Erythroblast (primary cell): ENCODE measurements around the gene MED27.

Experiments used
- GATA1 ChIP-seq: IDR thresholded peaks from 2 replicates; pipeline ENCODE4 v1.6.1; 2011; ENCODE audit warnings: low read depth, mild to moderate bottlenecking, control low read depth, low read length, moderate library complexity
- POLR2A ChIP-seq: IDR thresholded peaks from 2 replicates; pipeline ENCODE4 v1.6.1; 2011; ENCODE audit warnings: mild to moderate bottlenecking, low read length

DNA sequence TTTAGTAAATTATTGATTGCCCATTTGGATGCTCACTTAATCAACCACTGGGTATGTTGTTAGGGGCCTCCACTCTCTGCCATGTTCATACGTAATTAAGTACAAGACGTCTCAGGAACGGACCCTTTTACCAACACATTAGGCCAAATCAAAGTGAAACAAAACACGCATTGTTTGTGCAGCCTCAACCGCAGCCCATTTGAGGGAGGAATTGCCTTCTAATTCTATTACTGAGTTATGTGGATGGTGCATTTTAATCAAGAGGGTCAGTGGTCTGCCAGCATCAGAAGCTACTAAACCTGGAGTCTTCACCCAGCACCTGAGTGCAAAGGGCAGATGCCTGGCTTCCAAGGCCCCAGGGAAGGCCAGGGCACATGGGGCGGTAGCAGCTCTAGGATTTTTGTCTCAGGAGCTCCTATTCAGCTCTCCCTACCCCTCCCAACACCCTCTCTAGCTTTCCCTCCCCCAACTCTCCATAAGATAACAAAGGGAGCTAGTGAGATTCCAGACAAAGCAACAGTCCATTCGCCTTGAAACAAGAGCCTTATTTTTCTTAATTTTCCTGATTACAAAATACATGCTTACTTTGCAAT, 7.9 kb upstream of the MED27 start:
- no peak for TF ChIP-seq POLR2A
- no peak for TF ChIP-seq GATA1
